SK-N-SH (cell line): Measurements from ENCODE around the gene LBR. TPM values are rescaled to one million over a fixed set of nuclear protein-coding genes. Genes with fewer than 3 reads are reported as not detected.

Experiments
- CTCF ChIA-PET: fragments of 300-600, 350-600 bp; formaldehyde crosslinking; extraction: SDS; loops from one replicate; lab custom pipeline; 2021; lab: Yijun Ruan, JAX
- POLR2A ChIA-PET: fragments of 350-600 bp; sonication (Branson Sonifier 250); formaldehyde crosslinking; extraction: SDS; loops from one replicate; lab custom pipeline; 2020; ENCODE audit warnings: antibody characterized with exemption, inconsistent platforms; lab: Yijun Ruan, JAX
- DNase-seq: peaks from one replicate; pipeline ENCODE4 v3.0.0; 2012
- H2AFZ ChIP-seq: fragments of 200-600 bp; sonication (generic); 2 replicates; pipeline ENCODE4 v1.8.1; 2016; ENCODE audit warnings: antibody characterized with exemption, mild to moderate bottlenecking, low read depth
- H3F3A ChIP-seq: fragments of 200-600 bp; sonication (generic); replicated peaks from 2 replicates; pipeline ENCODE3; 2016; ENCODE audit warnings: antibody characterized with exemption, mild to moderate bottlenecking; ENCODE audit not compliant: insufficient read depth
- H3K27ac ChIP-seq, 2 experiments: fragments of 200-500 bp in 1 of 2; fragments of 200-600 bp in 1 of 2; sonication (Bioruptor generic) in 1 of 2; sonication (generic), shearing (Covaris generic) in 1 of 2; 2 replicates each; pipeline versions ENCODE4 v1.5.1 to v1.6.1; 2014 to 2016; ENCODE audit warnings: low read depth in 2 of 2, inconsistent platforms in 1 of 2, low read length in 1 of 2, mild to moderate bottlenecking in 1 of 2, mixed read lengths in 1 of 2
- H3K27me3 ChIP-seq: fragments of 200-600 bp; sonication (generic), shearing (Covaris generic); 2 replicates; pipeline ENCODE4 v1.6.1; 2016; ENCODE audit warnings: mixed run types; ENCODE audit not compliant: insufficient read depth
- H3K36me3 ChIP-seq, 2 experiments: fragments of 200-500 bp in 1 of 2; fragments of 200-600 bp in 1 of 2; sonication (Bioruptor generic) in 1 of 2; sonication (generic) in 1 of 2; replicated peaks in 1 of 2; 2 replicates each; pipeline versions ENCODE3 to v1.5.1; 2014 to 2016; ENCODE audit warnings: low read length in 1 of 2, mild to moderate bottlenecking in 1 of 2; ENCODE audit not compliant: insufficient read depth in 2 of 2, control insufficient read depth in 1 of 2
- H3K4me1 ChIP-seq, 2 experiments: fragments of 200-500 bp in 1 of 2; fragments of 200-600 bp in 1 of 2; sonication (Bioruptor generic) in 1 of 2; sonication (generic), shearing (Covaris generic) in 1 of 2; 2 replicates each; pipeline versions ENCODE4 v1.5.1 to v1.6.1; 2014 to 2016; ENCODE audit warnings: low read depth in 1 of 2, low read length in 1 of 2, mixed run types in 1 of 2; ENCODE audit not compliant: insufficient read depth in 2 of 2, control insufficient read depth in 1 of 2
- H3K4me2 ChIP-seq: fragments of 200-600 bp; sonication (generic), shearing (Covaris generic); 2 replicates; pipeline ENCODE4 v1.6.1; 2017; ENCODE audit warnings: mixed run types
- H3K4me3 ChIP-seq, 2 experiments: fragments of 200-500 bp in 1 of 2; fragments of 200-600 bp in 1 of 2; sonication (Bioruptor generic) in 1 of 2; sonication (generic), shearing (Covaris generic) in 1 of 2; 2 replicates each; pipeline versions ENCODE4 v1.5.1 to v1.8.1; 2014 to 2016; ENCODE audit warnings: low read depth in 2 of 2, inconsistent platforms in 1 of 2, low read length in 1 of 2, mild to moderate bottlenecking in 1 of 2, mixed read lengths in 1 of 2, moderate library complexity in 1 of 2
- H3K79me2 ChIP-seq: fragments of 200-600 bp; sonication (generic); 2 replicates; pipeline ENCODE4 v1.8.1; 2017; ENCODE audit warnings: mild to moderate bottlenecking; ENCODE audit not compliant: insufficient read depth
- H3K9ac ChIP-seq: fragments of 200-600 bp; sonication (generic); 2 replicates; pipeline ENCODE4 v1.6.1; 2017; ENCODE audit warnings: mixed run types
- H3K9me2 ChIP-seq: fragments of 200-600 bp; sonication (generic); 2 replicates; pipeline ENCODE4 v1.6.1; 2017; ENCODE audit warnings: mixed run types
- H3K9me3 ChIP-seq: fragments of 200-600 bp; sonication (generic); 2 replicates; pipeline ENCODE4 v1.6.1; 2017; ENCODE audit warnings: mixed run types, mild to moderate bottlenecking, moderate library complexity
- H4K20me1 ChIP-seq: fragments of 200-600 bp; sonication (generic); 2 replicates; pipeline ENCODE4 v1.6.1; 2017; ENCODE audit warnings: mild to moderate bottlenecking, mixed run types; ENCODE audit not compliant: insufficient read depth
- ELF1 ChIP-seq: IDR thresholded peaks from 2 replicates; pipeline ENCODE4 v1.4.0; 2012
- FOXJ3 ChIP-seq: sonication (generic); formaldehyde crosslinking; IDR thresholded peaks from 2 replicates; pipeline ENCODE4 v1.5.1; 2020; ENCODE audit warnings: mild to moderate bottlenecking, missing genetic modification reagents
- GATA2 ChIP-seq: sonication (generic); formaldehyde crosslinking; IDR thresholded peaks from 2 replicates; pipeline ENCODE4 v1.5.0; 2020; ENCODE audit warnings: mild to moderate bottlenecking, missing genetic modification reagents
- JUND ChIP-seq: IDR thresholded peaks from 2 replicates; pipeline ENCODE4 v1.4.0; 2012
- POLR2AphosphoS5 ChIP-seq: IDR thresholded peaks from 2 replicates; pipeline ENCODE4 v1.6.1; 2012; ENCODE audit warnings: low read depth, low read length
- RFX5 ChIP-seq: IDR thresholded peaks from 2 replicates; pipeline ENCODE4 v1.6.1; 2012; ENCODE audit warnings: mild to moderate bottlenecking, improper control_type of control experiment, low read length
- SIN3A ChIP-seq: IDR thresholded peaks from 2 replicates; pipeline ENCODE4 v1.6.1; 2012; ENCODE audit warnings: low read depth, mild to moderate bottlenecking, low read length, moderate library complexity, borderline replicate concordance
- SMC3 ChIP-seq: IDR thresholded peaks from 2 replicates; pipeline ENCODE4 v1.6.1; 2012; ENCODE audit warnings: low read depth, low read length, improper control_type of control experiment
- TAF1 ChIP-seq: IDR thresholded peaks from 2 replicates; pipeline ENCODE4 v1.6.1; 2012; ENCODE audit warnings: low read depth, mild to moderate bottlenecking, low read length, moderate library complexity, borderline replicate concordance
- TCF12 ChIP-seq: IDR thresholded peaks from 2 replicates; pipeline ENCODE4 v1.4.0; 2012
- WGBS: methylation state at CpG from one replicate; pipeline ENCODE4 v1.1.6; 2017; ENCODE audit warnings: low lambda C conversion rate; 5-methylcytosine and 5-hydroxymethylcytosine counted together
- polyA plus RNA-seq, 3 experiments: library from polyadenylated mRNA; depleted of rRNA; stranded (reverse); fragments of >200 nt; gene quantifications; 2 replicates each; pipeline ENCODE4 v1.2.3, GENCODE V29; 2012
- TF ChIP-seq, protein P1 (sequence below): IDR thresholded peaks from 2 replicates; pipeline ENCODE4 v1.4.0; 2012; ENCODE audit warnings: low read depth
- TF ChIP-seq, protein P2 (sequence below): IDR thresholded peaks from 2 replicates; pipeline ENCODE4; 2012
- TF ChIP-seq, protein P3 (sequence below): IDR thresholded peaks from 2 replicates; pipeline ENCODE4 v1.4.0; 2012; ENCODE audit warnings: low read depth, borderline replicate concordance
- TF ChIP-seq, protein P4 (sequence below): IDR thresholded peaks from 2 replicates; pipeline ENCODE4 v1.4.0; 2012; ENCODE audit warnings: low read depth, borderline replicate concordance

LBR gene
- polyA plus RNA-seq, 1 of the 3 experiments (the other 2 are of a cell fraction) = 10.6 TPM

DNA sequence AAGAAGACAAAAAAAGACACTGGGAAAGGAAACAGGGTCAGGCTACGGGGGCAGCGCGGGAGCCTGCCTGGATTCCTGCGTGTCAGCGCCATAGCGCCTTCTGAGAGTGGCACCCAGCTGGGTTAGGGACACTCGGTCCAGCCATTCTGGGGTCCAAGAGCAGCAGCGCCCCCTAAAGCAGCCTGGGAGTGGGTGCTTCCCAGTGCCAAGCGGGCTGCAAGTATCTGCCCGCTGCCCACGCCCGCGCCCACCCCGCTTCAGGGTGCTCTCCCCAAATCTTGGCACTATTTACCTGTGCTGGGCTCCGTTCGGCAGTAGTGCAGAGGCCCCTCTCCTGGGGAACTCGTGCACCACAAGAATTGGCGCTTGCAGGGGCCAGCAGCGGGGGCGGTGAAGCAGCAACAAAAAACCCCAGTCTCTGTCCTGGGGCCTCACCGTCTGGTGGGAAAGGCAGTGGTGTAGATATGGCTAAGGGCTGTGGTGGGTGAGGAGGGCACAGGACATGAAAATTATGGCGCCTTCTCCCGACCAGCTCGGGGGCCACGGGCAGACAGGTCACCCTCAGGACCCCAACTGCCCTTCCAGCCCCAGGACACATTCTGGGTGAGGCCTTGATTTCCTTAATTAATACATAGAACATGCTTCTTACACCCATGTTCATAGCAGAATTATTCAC lies 24.1 kb upstream of the LBR start:
- H3K4me2 ChIP-seq = no peak overlapping the region
- TF ChIP-seq JUND (no peak), TCF12 (no peak), POLR2AphosphoS5 (no peak), TAF1 (no peak)
- TF ChIP-seq, protein P1, sequence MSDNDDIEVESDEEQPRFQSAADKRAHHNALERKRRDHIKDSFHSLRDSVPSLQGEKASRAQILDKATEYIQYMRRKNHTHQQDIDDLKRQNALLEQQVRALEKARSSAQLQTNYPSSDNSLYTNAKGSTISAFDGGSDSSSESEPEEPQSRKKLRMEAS = no peak
- no peaks in the 10 kb centered on the region for H4K20me1 ChIP-seq
- H3K4me3 ChIP-seq = no peak overlapping the region
- H3K9ac ChIP-seq = no peak overlapping the region
- CTCF ChIA-PET = interaction anchor here (0.7 to 1.1 kb wide), 3 partner anchors 9 to 23 kb away, joined by 3 to 4 read pairs (median 3); no protein-coding TSS in a partner anchor
- POLR2A ChIA-PET = no interaction called here
- H3K4me1 ChIP-seq = peaks cover 9 to 13% of the 10 kb centered on the region in 2 experiments; a peak in 2 of 4 replicates
- WGBS = 94% methylated on average over 25 of the region's 25 CpGs
- peaks cover 17% of the 10 kb centered on the region for H3F3A ChIP-seq
- H3K9me2 ChIP-seq = no peaks in the 10 kb centered on the region
- no peak overlapping the region for H2AFZ ChIP-seq
- H3K27me3 ChIP-seq = no peaks in the 10 kb centered on the region
- no peaks in the 10 kb centered on the region for H3K9me3 ChIP-seq
- no peak overlapping the region for H3K27ac ChIP-seq
- no peak for DNase-seq
- H3K79me2 ChIP-seq = no peaks in the 10 kb centered on the region
- H3K36me3 ChIP-seq = no peaks in the 10 kb centered on the region

DNA sequence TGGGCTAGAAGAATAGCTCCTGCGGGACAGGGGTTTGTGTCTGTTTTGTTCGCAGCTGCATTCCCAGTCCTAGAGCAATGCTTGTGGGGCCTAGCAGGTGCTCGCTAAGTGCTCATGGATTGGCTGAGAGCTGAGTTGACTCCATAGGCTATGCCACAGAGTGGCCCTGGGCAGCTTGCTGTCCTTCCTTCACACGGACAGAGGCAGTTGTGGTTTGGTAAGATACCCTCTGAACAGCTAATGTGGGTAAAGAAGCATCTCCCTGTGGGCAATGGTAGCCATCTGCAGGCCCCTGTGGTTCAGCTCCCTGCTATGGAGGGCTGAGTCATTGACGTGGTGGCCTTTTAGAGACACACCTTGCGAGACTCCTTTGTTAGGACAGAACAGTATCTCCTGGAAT lies 23.5 kb upstream of the LBR start:
- Histone ChIP-seq H3K4me3 (no peak overlapping the region), H3K4me1 (peaks cover 9 to 13% of the 10 kb centered on the region in 2 experiments; a peak in 2 of 4 replicates), H3K9me3 (no peaks in the 10 kb centered on the region), H3K4me2 (no peak overlapping the region), H4K20me1 (no peaks in the 10 kb centered on the region), H3K27ac (no peak overlapping the region), H2AFZ (no peak overlapping the region), H3K36me3 (no peaks in the 10 kb centered on the region), H3K9ac (no peak overlapping the region), H3K9me2 (no peaks in the 10 kb centered on the region), H3K79me2 (no peaks in the 10 kb centered on the region), H3F3A (peaks cover 17% of the 10 kb centered on the region), H3K27me3 (no peaks in the 10 kb centered on the region)
- DNase-seq = no peak
- 84% methylated on average over 6 of the region's 6 CpGs for WGBS
- TF ChIP-seq, protein P2, sequence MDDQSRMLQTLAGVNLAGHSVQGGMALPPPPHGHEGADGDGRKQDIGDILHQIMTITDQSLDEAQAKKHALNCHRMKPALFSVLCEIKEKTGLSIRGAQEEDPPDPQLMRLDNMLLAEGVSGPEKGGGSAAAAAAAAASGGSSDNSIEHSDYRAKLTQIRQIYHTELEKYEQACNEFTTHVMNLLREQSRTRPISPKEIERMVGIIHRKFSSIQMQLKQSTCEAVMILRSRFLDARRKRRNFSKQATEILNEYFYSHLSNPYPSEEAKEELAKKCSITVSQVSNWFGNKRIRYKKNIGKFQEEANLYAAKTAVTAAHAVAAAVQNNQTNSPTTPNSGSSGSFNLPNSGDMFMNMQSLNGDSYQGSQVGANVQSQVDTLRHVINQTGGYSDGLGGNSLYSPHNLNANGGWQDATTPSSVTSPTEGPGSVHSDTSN = no peak
- TF ChIP-seq ELF1 = no peak
- no peak for TF ChIP-seq RFX5
- CTCF ChIA-PET = interaction anchor here (0.8 to 2.1 kb wide), 3 partner anchors 10 to 24 kb away, joined by 3 to 10 read pairs (median 4); no protein-coding TSS in a partner anchor
- POLR2A ChIA-PET = no interaction called here

DNA sequence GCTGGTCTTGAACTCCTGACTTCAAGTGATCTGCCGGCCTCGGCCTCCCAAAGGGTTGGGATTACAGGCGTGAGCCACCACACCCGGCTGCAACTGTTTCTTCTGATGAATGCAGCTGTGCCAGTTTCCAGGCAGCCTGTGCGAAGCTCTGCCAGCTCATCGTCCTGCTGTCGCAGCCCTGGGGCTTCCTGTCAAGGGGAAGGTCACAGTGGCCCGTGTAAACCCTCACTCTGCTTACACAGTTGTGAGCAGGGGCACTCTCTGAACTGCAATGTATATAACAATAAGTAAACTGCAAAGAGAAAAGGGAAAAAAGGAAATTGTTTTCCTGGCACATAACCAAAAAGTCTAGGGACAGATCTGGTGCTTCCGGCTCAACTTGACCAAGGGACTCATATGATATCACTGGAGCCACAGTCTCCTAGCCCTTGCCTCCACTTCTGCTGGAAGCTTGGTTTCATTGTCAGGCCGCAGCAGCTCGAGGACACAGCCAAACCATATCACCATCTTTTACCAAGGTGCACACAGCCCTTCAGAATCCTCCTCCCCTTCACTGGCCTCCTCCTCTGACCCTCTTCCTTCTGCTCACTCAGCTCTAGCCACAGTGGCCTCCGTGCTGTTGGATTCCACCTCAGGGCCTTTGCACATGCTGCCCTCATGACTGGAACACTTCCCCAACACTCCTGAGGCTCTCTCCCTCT lies 22.8 kb upstream of the LBR start:
- Histone ChIP-seq H3K27me3 (no peaks in the 10 kb centered on the region), H3K4me3 (no peak overlapping the region), H3K79me2 (no peaks in the 10 kb centered on the region), H3K4me1 (peaks cover 9 to 14% of the 10 kb centered on the region in 2 experiments; a peak in 2 of 4 replicates), H3K27ac (no peak overlapping the region), H3K36me3 (no peaks in the 10 kb centered on the region), H3K4me2 (no peak overlapping the region), H3F3A (peaks cover 17% of the 10 kb centered on the region), H4K20me1 (no peaks in the 10 kb centered on the region), H3K9ac (no peak overlapping the region), H3K9me3 (no peaks in the 10 kb centered on the region), H3K9me2 (no peaks in the 10 kb centered on the region), H2AFZ (no peak overlapping the region)
- CTCF ChIA-PET = interaction anchor here (0.8 to 2.1 kb wide), 3 partner anchors 12 to 131 kb away, joined by 3 to 10 read pairs (median 3); no protein-coding TSS in a partner anchor
- WGBS = 84% methylated on average over 12 of the region's 12 CpGs
- POLR2A ChIA-PET = no interaction called here
- DNase-seq = no peak
- TF ChIP-seq, protein P3, sequence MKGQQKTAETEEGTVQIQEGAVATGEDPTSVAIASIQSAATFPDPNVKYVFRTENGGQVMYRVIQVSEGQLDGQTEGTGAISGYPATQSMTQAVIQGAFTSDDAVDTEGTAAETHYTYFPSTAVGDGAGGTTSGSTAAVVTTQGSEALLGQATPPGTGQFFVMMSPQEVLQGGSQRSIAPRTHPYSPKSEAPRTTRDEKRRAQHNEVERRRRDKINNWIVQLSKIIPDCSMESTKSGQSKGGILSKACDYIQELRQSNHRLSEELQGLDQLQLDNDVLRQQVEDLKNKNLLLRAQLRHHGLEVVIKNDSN = no peak
- TF ChIP-seq, protein P4, sequence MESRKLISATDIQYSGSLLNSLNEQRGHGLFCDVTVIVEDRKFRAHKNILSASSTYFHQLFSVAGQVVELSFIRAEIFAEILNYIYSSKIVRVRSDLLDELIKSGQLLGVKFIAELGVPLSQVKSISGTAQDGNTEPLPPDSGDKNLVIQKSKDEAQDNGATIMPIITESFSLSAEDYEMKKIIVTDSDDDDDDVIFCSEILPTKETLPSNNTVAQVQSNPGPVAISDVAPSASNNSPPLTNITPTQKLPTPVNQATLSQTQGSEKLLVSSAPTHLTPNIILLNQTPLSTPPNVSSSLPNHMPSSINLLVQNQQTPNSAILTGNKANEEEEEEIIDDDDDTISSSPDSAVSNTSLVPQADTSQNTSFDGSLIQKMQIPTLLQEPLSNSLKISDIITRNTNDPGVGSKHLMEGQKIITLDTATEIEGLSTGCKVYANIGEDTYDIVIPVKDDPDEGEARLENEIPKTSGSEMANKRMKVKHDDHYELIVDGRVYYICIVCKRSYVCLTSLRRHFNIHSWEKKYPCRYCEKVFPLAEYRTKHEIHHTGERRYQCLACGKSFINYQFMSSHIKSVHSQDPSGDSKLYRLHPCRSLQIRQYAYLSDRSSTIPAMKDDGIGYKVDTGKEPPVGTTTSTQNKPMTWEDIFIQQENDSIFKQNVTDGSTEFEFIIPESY = no peak
- no peak for TF ChIP-seq RFX5
- TF ChIP-seq, protein P2 = no peak
- TF ChIP-seq FOXJ3 (CRISPR knock-in tag) = no peak
- TF ChIP-seq, protein P1 = no peak
- no peak for TF ChIP-seq SMC3
- TF ChIP-seq SIN3A = no peak
- TF ChIP-seq GATA2 (CRISPR knock-in tag) = no peak
- TF ChIP-seq ELF1 = no peak
